Measurements from ENCODE around the gene HS3ST4. TPM values are rescaled to one million over a fixed set of nuclear protein-coding genes. Genes with fewer than 3 reads are reported as not detected.

HS3ST4 gene
- total RNA-seq, 1 experiment from 2014 or later = not detected

DNA sequence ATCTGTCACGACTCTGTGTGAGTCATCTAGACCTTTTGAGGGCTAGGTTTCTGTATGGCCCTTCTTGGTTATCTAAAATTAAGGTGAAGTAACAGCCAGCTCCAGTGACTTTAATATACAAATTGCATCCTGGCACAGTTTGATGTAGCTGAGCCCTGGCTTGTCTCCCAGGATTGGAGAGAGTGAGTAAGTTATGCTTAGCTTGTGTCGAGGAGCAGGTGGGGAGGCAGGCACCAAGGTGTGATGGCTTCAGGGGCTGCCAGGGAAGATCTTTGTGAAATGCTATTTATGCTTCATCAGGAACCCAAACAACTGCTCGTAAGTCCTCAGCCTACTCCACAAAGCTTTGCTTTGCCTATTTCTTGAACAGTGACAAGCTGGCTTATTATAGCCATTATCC is 261.2 kb downstream of the HS3ST4 start:
- ChIA-PET CTCF (no interaction called here), POLR2A (no interaction called here)
- in situ Hi-C loops (cut with HindIII; ENCODE audit: low pct_unique_long_range_greater_than_20kb, low sequenced_read_pairs) (no loop called here), intact Hi-C loops (cut with micrococcal nuclease; ENCODE audit: unreplicated experiment) (no loop called here)
- ATAC-seq (no peak), DNase-seq (ENCODE audit: low read depth, low spot score) (no peak)
- Histone ChIP-seq H3K27me3 (ENCODE audit: control insufficient read depth, insufficient read depth, low read length) (no peaks in the 10 kb centered on the region), H3K4me3 (ENCODE audit: low read depth in 2 of 2, low read length in 2 of 2) (no peak overlapping the region), H3K9me3 (ENCODE audit: control insufficient read depth, insufficient read depth, low read depth, low read length) (no peaks in the 10 kb centered on the region), H3K27ac (ENCODE audit: low read length) (no peak overlapping the region), H3K4me1 (ENCODE audit: control insufficient read depth, insufficient read depth, low read length) (no peaks in the 10 kb centered on the region), H3K36me3 (ENCODE audit: control insufficient read depth, insufficient read depth, low read length) (no peaks in the 10 kb centered on the region)
- no peak for TF ChIP-seq CTCF (IDR thresholded peaks at IDR 0.05)
- TF ChIP-seq SIN3A (IDR thresholded peaks at IDR 0.05; ENCODE audit: borderline replicate concordance, insufficient read depth, low read depth, low read length) = no peak
- no peak for TF ChIP-seq TCF7L2 (IDR thresholded peaks at IDR 0.05; ENCODE audit: low read depth, low read length)
- no peak for TF ChIP-seq POLR2AphosphoS5 (IDR thresholded peaks at IDR 0.05; ENCODE audit: low read depth, low read length)
- TF ChIP-seq, protein P1, sequence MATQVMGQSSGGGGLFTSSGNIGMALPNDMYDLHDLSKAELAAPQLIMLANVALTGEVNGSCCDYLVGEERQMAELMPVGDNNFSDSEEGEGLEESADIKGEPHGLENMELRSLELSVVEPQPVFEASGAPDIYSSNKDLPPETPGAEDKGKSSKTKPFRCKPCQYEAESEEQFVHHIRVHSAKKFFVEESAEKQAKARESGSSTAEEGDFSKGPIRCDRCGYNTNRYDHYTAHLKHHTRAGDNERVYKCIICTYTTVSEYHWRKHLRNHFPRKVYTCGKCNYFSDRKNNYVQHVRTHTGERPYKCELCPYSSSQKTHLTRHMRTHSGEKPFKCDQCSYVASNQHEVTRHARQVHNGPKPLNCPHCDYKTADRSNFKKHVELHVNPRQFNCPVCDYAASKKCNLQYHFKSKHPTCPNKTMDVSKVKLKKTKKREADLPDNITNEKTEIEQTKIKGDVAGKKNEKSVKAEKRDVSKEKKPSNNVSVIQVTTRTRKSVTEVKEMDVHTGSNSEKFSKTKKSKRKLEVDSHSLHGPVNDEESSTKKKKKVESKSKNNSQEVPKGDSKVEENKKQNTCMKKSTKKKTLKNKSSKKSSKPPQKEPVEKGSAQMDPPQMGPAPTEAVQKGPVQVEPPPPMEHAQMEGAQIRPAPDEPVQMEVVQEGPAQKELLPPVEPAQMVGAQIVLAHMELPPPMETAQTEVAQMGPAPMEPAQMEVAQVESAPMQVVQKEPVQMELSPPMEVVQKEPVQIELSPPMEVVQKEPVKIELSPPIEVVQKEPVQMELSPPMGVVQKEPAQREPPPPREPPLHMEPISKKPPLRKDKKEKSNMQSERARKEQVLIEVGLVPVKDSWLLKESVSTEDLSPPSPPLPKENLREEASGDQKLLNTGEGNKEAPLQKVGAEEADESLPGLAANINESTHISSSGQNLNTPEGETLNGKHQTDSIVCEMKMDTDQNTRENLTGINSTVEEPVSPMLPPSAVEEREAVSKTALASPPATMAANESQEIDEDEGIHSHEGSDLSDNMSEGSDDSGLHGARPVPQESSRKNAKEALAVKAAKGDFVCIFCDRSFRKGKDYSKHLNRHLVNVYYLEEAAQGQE (IDR thresholded peaks at IDR 0.05; ENCODE audit: insufficient read depth in 1 of 2, low read depth in 2 of 2, low read length in 1 of 2) = no peak
- BruUV-seq (replicated peaks) = no TSS peak

DNA sequence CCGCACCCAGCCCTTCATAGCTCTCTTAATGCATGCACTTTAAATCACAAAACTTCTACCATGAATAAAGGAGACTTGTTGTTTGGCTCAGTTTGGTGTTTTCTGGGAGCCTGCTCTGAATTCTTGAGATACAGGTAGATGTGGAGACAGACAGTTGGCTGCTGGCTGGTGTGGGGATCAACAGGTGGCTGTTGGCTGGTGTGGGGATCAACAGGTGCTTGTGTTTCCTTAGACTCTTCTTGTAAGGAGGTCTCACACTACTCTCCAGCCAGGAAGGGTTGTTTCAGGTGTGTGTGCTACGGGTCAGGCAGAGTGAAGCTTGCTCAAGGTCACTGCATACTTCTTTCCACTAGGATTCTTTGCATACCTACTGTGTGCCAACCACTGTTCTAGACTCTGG is 265.9 kb downstream of the HS3ST4 start:
- no peak for TF ChIP-seq TCF7L2 (IDR thresholded peaks at IDR 0.05; ENCODE audit: low read depth, low read length)
- no peak for TF ChIP-seq SIN3A (IDR thresholded peaks at IDR 0.05; ENCODE audit: borderline replicate concordance, insufficient read depth, low read depth, low read length)
- TF ChIP-seq, protein P1 (IDR thresholded peaks at IDR 0.05; ENCODE audit: insufficient read depth in 1 of 2, low read depth in 2 of 2, low read length in 1 of 2) = no peak
- no peak for TF ChIP-seq POLR2AphosphoS5 (IDR thresholded peaks at IDR 0.05; ENCODE audit: low read depth, low read length)
- no peak for TF ChIP-seq CTCF (IDR thresholded peaks at IDR 0.05)
- intact Hi-C loops (cut with micrococcal nuclease; ENCODE audit: unreplicated experiment) = no loop called here
- no peaks in the 10 kb centered on the region for H3K9me3 ChIP-seq (ENCODE audit: control insufficient read depth, insufficient read depth, low read depth, low read length)

More for the DNA sequence above, 265.9 kb downstream of the HS3ST4 start:
- no peak for ATAC-seq
- H3K27me3 ChIP-seq (ENCODE audit: control insufficient read depth, insufficient read depth, low read length) = no peaks in the 10 kb centered on the region
- DNase-seq (ENCODE audit: low read depth, low spot score) = no peak
- ChIA-PET CTCF (no interaction called here), POLR2A (no interaction called here)
- no peaks in the 10 kb centered on the region for H3K36me3 ChIP-seq (ENCODE audit: control insufficient read depth, insufficient read depth, low read length)
- H3K4me1 ChIP-seq (ENCODE audit: control insufficient read depth, insufficient read depth, low read length) = no peaks in the 10 kb centered on the region
- no TSS peak for BruUV-seq (replicated peaks)
- in situ Hi-C loops (cut with HindIII; ENCODE audit: low pct_unique_long_range_greater_than_20kb, low sequenced_read_pairs) = no loop called here
- H3K4me3 ChIP-seq (ENCODE audit: low read depth in 2 of 2, low read length in 2 of 2) = no peak overlapping the region
- H3K27ac ChIP-seq (ENCODE audit: low read length) = no peak overlapping the region

All from Panc1 (cell line).